Astrocyte of the cerebellum (primary cell): ENCODE results near the gene ST3GAL2.

ENCODE experiments used
- DNase-seq: peaks from one replicate; pipeline ENCODE4 v3.0.0-alpha.2; 2011; ENCODE audit warnings: low read depth
- H3K4me3 ChIP-seq: 2 replicates; pipeline ENCODE4 v1.5.1; 2011; ENCODE audit warnings: mild to moderate bottlenecking, low read depth, low read length, moderate library complexity
- in situ Hi-C: cut with HindIII; loops from 2 replicates; pipeline ENCODE4 v1.10.0; 2017; ENCODE audit warnings: low sequenced_read_pairs
- TF ChIP-seq, protein P1 (sequence below): IDR thresholded peaks from 2 replicates; pipeline ENCODE4 v1.5.1; 2012; ENCODE audit warnings: low read length, low read depth, moderate library complexity, mild to moderate bottlenecking; ENCODE audit errors: missing control alignments

The ST3GAL2 gene

DNA sequence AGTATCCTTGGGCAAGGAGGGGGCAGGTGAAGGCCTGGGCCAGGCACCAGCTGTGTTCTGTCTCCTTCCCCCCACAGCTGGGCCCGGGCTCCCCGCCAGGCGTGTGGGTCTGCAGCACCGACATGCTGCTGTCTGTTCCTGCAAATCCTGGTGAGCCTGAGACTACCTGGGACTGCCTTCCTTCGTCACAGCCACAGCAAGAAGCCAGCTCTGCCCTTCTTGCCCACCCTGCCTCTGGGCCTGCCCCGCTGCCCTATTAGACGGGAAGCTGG lies 27.8 kb upstream of the ST3GAL2 start:
- DNase-seq: no peak
- no peak overlapping the region for H3K4me3 ChIP-seq
- TF ChIP-seq, protein P1, sequence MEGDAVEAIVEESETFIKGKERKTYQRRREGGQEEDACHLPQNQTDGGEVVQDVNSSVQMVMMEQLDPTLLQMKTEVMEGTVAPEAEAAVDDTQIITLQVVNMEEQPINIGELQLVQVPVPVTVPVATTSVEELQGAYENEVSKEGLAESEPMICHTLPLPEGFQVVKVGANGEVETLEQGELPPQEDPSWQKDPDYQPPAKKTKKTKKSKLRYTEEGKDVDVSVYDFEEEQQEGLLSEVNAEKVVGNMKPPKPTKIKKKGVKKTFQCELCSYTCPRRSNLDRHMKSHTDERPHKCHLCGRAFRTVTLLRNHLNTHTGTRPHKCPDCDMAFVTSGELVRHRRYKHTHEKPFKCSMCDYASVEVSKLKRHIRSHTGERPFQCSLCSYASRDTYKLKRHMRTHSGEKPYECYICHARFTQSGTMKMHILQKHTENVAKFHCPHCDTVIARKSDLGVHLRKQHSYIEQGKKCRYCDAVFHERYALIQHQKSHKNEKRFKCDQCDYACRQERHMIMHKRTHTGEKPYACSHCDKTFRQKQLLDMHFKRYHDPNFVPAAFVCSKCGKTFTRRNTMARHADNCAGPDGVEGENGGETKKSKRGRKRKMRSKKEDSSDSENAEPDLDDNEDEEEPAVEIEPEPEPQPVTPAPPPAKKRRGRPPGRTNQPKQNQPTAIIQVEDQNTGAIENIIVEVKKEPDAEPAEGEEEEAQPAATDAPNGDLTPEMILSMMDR: no peak
- in situ Hi-C loops: no loop called here

DNA sequence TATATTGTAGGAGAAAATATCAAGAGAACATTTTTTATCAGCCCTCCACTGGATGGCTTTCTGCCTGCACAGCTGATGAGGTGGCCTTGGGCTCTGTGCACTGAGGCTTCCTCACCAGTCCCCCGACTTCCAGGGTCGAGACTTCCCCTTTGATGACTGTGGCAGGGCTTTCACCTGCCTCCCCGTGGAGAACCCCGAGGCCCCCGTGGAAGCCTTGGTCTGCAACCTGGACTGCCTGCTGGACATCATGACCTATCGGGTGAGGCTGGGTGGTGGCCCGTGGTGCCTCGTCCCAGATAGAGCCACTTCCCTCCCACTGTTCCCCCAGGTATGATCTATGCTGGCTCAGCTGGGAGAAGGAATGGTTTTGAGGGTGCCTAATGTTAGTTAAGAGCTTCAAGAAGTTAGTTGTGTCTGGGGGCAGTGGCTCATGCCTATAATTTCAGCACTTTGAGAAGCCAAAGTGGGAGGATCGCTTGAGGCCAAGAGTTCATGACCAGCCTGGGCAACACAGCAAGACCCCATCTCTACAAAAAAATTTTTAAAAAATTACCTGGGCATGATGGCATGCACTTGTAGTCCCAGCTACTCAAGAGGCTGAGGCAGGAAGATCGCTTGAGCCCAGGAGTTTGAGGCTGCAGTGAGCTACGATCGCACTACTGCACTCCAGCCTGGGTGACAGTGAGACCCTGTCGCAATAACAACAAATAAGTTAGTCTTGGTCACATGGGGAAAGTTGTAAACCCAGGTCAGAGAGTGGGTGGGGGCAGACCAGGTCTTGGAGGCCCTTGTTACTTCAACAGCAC lies 27.3 kb upstream of the ST3GAL2 start:
- in situ Hi-C loops: no loop called here
- TF ChIP-seq, protein P1: no peak
- no peak for DNase-seq
- no peak overlapping the region for H3K4me3 ChIP-seq

DNA sequence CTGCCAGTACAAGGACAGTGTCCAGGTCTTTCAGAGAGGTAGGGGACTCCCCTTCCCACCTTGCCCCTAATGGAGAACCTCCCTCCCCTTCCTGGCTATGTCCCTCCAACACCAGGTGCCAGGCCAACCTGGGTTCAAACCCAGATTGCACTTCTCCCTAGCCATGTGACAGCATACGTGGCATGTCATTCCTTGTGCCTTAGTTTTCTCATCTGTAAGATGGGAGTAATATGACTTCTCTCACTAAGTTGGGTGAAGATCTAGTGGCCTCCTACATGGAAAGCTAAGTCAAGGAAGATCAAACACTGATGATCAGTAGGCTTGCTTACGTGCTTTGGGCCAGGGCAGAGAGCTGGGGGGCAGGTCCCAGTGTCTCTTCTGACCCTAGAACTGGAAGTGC lies 24.3 kb upstream of the ST3GAL2 start:
- in situ Hi-C loops: no loop called here
- TF ChIP-seq, protein P1: no peak
- H3K4me3 ChIP-seq: no peak overlapping the region
- DNase-seq: no peak

DNA sequence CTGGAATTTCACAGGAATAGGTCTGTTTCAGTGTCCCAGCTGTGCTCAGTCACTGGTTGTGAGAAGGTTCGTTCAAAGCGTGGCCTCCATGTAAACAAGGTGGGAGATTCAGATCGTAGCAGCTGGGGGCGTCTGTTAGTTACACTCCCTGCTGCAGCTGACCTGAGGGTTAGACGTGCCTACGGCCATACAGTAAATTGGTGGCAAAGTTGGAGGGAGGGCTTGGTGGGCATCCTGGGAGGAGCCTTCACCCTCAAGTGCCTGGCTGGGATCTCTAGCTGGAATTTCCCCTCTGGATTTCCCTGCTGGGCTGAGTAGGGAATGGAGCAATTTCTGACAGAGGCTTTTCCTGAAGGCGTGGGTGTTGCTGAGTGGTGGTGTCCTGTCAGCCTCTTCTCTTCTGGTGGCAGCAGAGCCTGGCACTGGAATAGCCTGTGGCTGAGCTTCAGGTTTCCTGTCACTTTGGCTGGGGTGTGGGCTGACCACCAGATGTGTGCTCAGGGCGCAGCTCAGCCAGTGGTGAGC lies 21.9 kb upstream of the ST3GAL2 start:
- in situ Hi-C loops: no loop called here
- TF ChIP-seq, protein P1: no peak
- H3K4me3 ChIP-seq: no peak overlapping the region
- no peak for DNase-seq

DNA sequence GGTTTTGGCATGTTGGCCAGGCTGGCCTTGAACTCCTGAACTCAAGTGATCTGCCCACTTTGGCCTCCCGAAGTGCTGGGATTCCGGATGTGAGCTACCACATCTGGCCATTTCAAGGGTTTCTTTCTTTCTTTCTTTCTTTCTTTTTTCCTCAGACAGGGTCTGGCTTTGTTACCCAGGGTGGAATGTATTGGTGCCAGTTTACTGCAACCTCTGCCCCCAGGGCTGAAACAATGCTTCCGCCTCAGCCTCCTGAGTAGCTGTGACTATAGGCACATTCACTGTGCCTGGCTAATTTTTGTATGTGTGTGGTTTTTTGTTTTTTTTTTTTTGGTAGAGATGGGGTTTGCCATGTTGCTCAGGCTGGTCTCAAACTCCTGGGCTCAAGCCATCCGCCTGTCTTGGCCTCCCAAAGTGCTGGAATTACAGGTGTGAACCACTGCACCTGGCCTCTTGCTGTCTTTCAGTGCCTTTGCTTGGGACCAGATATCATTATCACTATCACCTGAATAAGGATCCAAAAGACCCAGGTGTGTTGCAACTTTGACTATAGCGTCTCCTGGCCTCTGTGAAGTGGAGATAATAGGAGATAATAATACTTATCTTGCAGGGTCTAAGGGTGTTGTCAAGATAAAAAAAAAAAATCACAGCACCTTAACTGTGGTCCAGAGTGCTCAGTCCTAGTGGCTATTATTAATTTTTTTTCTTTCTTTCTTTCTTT lies 18.7 kb upstream of the ST3GAL2 start:
- in situ Hi-C loops: no loop called here
- TF ChIP-seq, protein P1: no peak
- DNase-seq: no peak
- no peak overlapping the region for H3K4me3 ChIP-seq

DNA sequence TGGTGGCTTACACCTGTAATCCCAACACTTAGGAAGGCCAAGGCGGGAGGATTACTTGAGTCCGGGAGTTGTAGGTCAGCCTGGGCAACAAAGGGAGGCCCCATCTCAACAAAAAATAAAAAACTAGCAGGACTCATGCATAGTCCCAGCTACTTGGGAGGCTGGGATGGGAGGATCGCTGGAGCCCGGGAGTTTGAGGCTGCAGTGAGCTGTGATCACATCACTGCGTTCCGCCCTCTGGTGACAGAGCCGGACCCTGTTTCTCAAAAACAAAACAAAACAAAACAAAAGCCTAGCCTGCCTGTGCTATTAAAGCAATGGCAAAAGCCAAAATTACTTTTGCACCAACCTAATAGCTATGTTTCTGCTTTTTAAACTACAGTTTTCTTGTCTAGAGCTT lies 17.0 kb upstream of the ST3GAL2 start:
- H3K4me3 ChIP-seq: no peak overlapping the region
- DNase-seq: no peak
- TF ChIP-seq, protein P1: no peak
- in situ Hi-C loops: no loop called here
